Stimulated activated CD4-positive, alpha-beta T cell treated with anti-CD3 and anti-CD28 coated beads, Interleukin-12 subunit alpha, Interleukin-12 subunit beta, amount 100 ng/mL, for 4 hours (primary cell): ENCODE data around the gene GTF2I.
A peak's percentile ranks its signal among the peaks of the same experiment; 100 is the strongest.
"Not testable (repeated sequence)": the region's sequence is repeated elsewhere in the genome, so short reads cannot be mapped to it uniquely, and the experiment has no call there.

Experiments
- DNase-seq: peaks from one replicate; pipeline ENCODE4 v3.0.0-alpha.2; 2020

The GTF2I gene

GRCh38 chr7:74656837-74657691, 454 bp upstream of the GTF2I start:
- DNase-seq, result peak; percentile 98

- peak; percentile 87 for DNase-seq
These were observed 873 bp downstream of the GTF2I start for GRCh38 chr7:74658178-74659004.

GRCh38 chr7:74660202-74660601, 2.7 kb downstream of the GTF2I start:
- not testable (repeated sequence) for DNase-seq

GRCh38 chr7:74661836-74662794, 4.6 kb downstream of the GTF2I start:
- not testable (repeated sequence) for DNase-seq

- no peak for DNase-seq
These were observed 7.9 kb downstream of the GTF2I start for GRCh38 chr7:74665296-74665938.

GRCh38 chr7:74667013-74667412, 9.5 kb downstream of the GTF2I start:
- DNase-seq, result not testable (repeated sequence)

GRCh38 chr7:74667520-74667919, 10.0 kb downstream of the GTF2I start:
- DNase-seq, result not testable (repeated sequence)

GRCh38 chr7:74671602-74672001, 14.1 kb downstream of the GTF2I start:
- no peak for DNase-seq

- DNase-seq, result no peak
These were observed 14.9 kb downstream of the GTF2I start for GRCh38 chr7:74672343-74672915.

- DNase-seq, result no peak
These were observed 16.6 kb downstream of the GTF2I start for GRCh38 chr7:74674166-74674565.

GRCh38 chr7:74682829-74683228, 25.3 kb downstream of the GTF2I start:
- no peak for DNase-seq

- DNase-seq, result no peak
These were observed 26.3 kb downstream of the GTF2I start for GRCh38 chr7:74683799-74684198.

GRCh38 chr7:74684473-74684872, 27.0 kb downstream of the GTF2I start:
- no peak for DNase-seq

GRCh38 chr7:74684921-74685320, 27.4 kb downstream of the GTF2I start:
- DNase-seq, result no peak

GRCh38 chr7:74690474-74690873, 33.0 kb downstream of the GTF2I start:
- no peak for DNase-seq

- not testable (repeated sequence) for DNase-seq
These were observed 46.9 kb downstream of the GTF2I start for GRCh38 chr7:74704419-74704818.

- DNase-seq, result no peak
These were observed 49.7 kb downstream of the GTF2I start for GRCh38 chr7:74707238-74707637.

- DNase-seq, result no peak
These were observed 51.2 kb downstream of the GTF2I start for GRCh38 chr7:74708569-74709275.

GRCh38 chr7:74709880-74710671, 52.6 kb downstream of the GTF2I start:
- no peak for DNase-seq

GRCh38 chr7:74713567-74713966, 56.0 kb downstream of the GTF2I start:
- DNase-seq, result no peak
